CD14-positive monocyte (primary cell): ENCODE measurements around the gene TMF1. TPM values are rescaled to one million over a fixed set of nuclear protein-coding genes. Genes with fewer than 3 reads are reported as not detected.
A peak's percentile ranks its signal among the peaks of the same experiment; 100 is the strongest.

ENCODE experiments used
- DNase-seq, 3 donors: peaks; one replicate each; pipeline ENCODE4 v3.0.0-alpha.2; 2011 to 2022
- H2AFZ ChIP-seq: 2 replicates; pipeline ENCODE4 v1.6.0; 2012; ENCODE audit warnings: mild to moderate bottlenecking, low read depth, low read length, inconsistent platforms; ENCODE audit not compliant: insufficient read depth, poor library complexity, severe bottlenecking
- H3K27ac ChIP-seq, 2 donors: 1 replicate in 1 of 2; 2 replicates in 1 of 2; pipeline ENCODE4 v1.5.1; 2012 to 2013; ENCODE audit warnings: low read length in 2 of 2, control low read depth in 1 of 2, inconsistent platforms in 1 of 2, low read depth in 1 of 2, mild to moderate bottlenecking in 1 of 2
- H3K27me3 ChIP-seq, 2 donors: one replicate each; pipeline versions ENCODE4 v1.6.0 to v1.6.1; 2011 to 2013; ENCODE audit warnings: low read length in 2 of 2; ENCODE audit not compliant: control insufficient read depth in 2 of 2, insufficient read depth in 2 of 2
- H3K36me3 ChIP-seq, 2 donors: replicated peaks in 1 of 2; 1 replicate in 1 of 2; 2 replicates in 1 of 2; pipeline versions ENCODE4 v1.5.1 to v1.6.1; 2012 to 2013; ENCODE audit warnings: low read length in 2 of 2, control low read depth in 1 of 2, inconsistent platforms in 1 of 2, mild to moderate bottlenecking in 1 of 2; ENCODE audit not compliant: insufficient read depth in 2 of 2, control insufficient read depth in 1 of 2
- H3K4me1 ChIP-seq, 2 donors: 1 replicate in 1 of 2; 2 replicates in 1 of 2; pipeline versions ENCODE4 v1.5.1 to v1.6.1; 2012 to 2013; ENCODE audit warnings: low read length in 2 of 2, control low read depth in 1 of 2, inconsistent platforms in 1 of 2, mild to moderate bottlenecking in 1 of 2, moderate library complexity in 1 of 2; ENCODE audit not compliant: insufficient read depth in 2 of 2, control insufficient read depth in 1 of 2
- H3K4me2 ChIP-seq: replicated peaks from 2 replicates; pipeline ENCODE3; 2012; ENCODE audit warnings: low read length, moderate library complexity, mild to moderate bottlenecking; ENCODE audit not compliant: poor library complexity, severe bottlenecking; ENCODE audit errors: extremely low read depth
- H3K4me3 ChIP-seq, 3 experiments: fragments of 200-600 bp in 1 of 3; sonication (generic) in 1 of 3; replicated peaks in 1 of 3; 1 replicate in 2 of 3; 2 replicates in 1 of 3; pipeline ENCODE4 v1.5.1; 2011 to 2013; ENCODE audit warnings: low read length in 3 of 3, mild to moderate bottlenecking in 3 of 3, control low read depth in 2 of 3, low read depth in 2 of 3, inconsistent platforms in 1 of 3, moderate library complexity in 1 of 3
- H3K79me2 ChIP-seq: 2 replicates; pipeline ENCODE4 v1.6.0; 2012; ENCODE audit warnings: mild to moderate bottlenecking, control low read depth, inconsistent platforms, low read length, moderate library complexity; ENCODE audit not compliant: insufficient read depth
- H3K9ac ChIP-seq: 2 replicates; pipeline ENCODE4 v1.6.0; 2017; ENCODE audit warnings: low read length, mild to moderate bottlenecking; ENCODE audit not compliant: insufficient read depth, poor library complexity, severe bottlenecking
- H3K9me3 ChIP-seq, 2 donors: replicated peaks in 1 of 2; 1 replicate in 1 of 2; 2 replicates in 1 of 2; pipeline versions ENCODE4 v1.5.1 to v1.6.1; 2012 to 2013; ENCODE audit warnings: low read length in 2 of 2, control low read depth in 1 of 2; ENCODE audit not compliant: control insufficient read depth in 1 of 2, insufficient read depth in 1 of 2
- H4K20me1 ChIP-seq: 2 replicates; pipeline ENCODE4 v1.6.0; 2012; ENCODE audit warnings: mild to moderate bottlenecking, low read length, control low read depth, moderate library complexity; ENCODE audit not compliant: insufficient read depth
- H3K27ac Mint-ChIP-seq, 7 donors: one replicate each; pipeline ENCODE4 v1.8.0; 2020; ENCODE audit warnings: mild to moderate bottlenecking in 7 of 7, mixed read lengths in 7 of 7, moderate library complexity in 6 of 7, inconsistent platforms in 2 of 7
- H3K27me3 Mint-ChIP-seq, 3 donors: one replicate each; pipeline ENCODE4 v1.8.0; 2021 to 2022; ENCODE audit warnings: low read depth in 3 of 3, mild to moderate bottlenecking in 3 of 3, mixed read lengths in 3 of 3, moderate library complexity in 3 of 3, inconsistent platforms in 1 of 3
- H3K36me3 Mint-ChIP-seq, 2 donors: one replicate each; pipeline ENCODE4 v1.8.0; 2020; ENCODE audit warnings: mixed read lengths in 2 of 2, inconsistent platforms in 1 of 2, mild to moderate bottlenecking in 1 of 2
- H3K4me1 Mint-ChIP-seq: one replicate; pipeline ENCODE4 v1.8.0; 2020; ENCODE audit warnings: mild to moderate bottlenecking, mixed read lengths
- H3K4me3 Mint-ChIP-seq, 2 donors: one replicate each; pipeline ENCODE4 v1.8.0; 2020; ENCODE audit warnings: mild to moderate bottlenecking in 2 of 2, mixed read lengths in 2 of 2, moderate library complexity in 1 of 2
- H3K9me3 Mint-ChIP-seq, 7 donors: one replicate each; pipeline ENCODE4 v1.8.0; 2020 to 2022; ENCODE audit warnings: mixed read lengths in 7 of 7, mild to moderate bottlenecking in 6 of 7, moderate library complexity in 6 of 7, inconsistent platforms in 2 of 7
- WGBS: methylation state at CpG from one replicate; pipeline ENCODE4 v1.1.5; 2013; ENCODE audit warnings: missing lambda C conversion rate; ENCODE audit not compliant: insufficient coverage; 5-methylcytosine and 5-hydroxymethylcytosine counted together
- intact Hi-C, 2 donors: fragments of 100-400 bp; cut with micrococcal nuclease; formaldehyde crosslinking; loops; one replicate each; pipeline versions ENCODE4 v1.15.0 to v1.15.1; 2023
- polyA plus RNA-seq, 3 donors: library from polyadenylated mRNA; depleted of rRNA in 1 of 3; unstranded in 2 of 3; stranded (reverse) in 1 of 3; fragments of 300-500 nt in 2 of 3; fragments of >200 nt in 1 of 3; fragmentation: Illumina TruSeq in 2 of 3; gene quantifications; 1 replicate in 2 of 3; 2 replicates in 1 of 3; pipeline ENCODE4 v1.2.3, GENCODE V29; 2012 to 2021
- TF ChIP-seq, protein P1 (sequence below): fragments of 200-600 bp; IDR thresholded peaks from one replicate; pipeline ENCODE4 v1.8.0; 2022; ENCODE audit warnings: antibody characterized with exemption, mild to moderate bottlenecking

Gene TMF1
- polyA plus RNA-seq, 3 donors = 6.4 to 25.6 (median 23.1) TPM

DNA sequence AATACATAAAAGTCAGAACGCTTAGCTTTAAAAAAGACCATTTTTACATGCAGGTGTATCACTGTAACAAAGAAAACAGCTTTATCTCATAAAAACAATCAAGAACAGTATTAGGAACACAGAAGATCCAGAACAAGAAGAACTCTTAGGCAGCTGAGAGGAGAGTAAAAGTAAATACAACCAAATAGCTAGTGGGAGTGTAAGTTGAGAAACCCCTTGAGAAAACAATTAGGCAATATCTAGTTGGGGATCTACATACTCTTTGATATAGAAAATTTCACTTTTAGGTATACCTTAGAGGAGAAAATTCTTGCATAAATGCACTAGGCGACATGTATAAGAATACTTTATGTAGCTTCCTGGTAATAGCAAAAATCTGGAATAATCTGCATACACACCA is 7.5 kb downstream of the TMF1 start:
- H3K27ac Mint-ChIP-seq = no peak overlapping the region
- peaks cover 10% of the 10 kb centered on the region for H3K4me1 Mint-ChIP-seq
- Histone ChIP-seq H2AFZ (no peak overlapping the region), H3K27me3 (no peaks in the 10 kb centered on the region), H3K9me3 (no peaks in the 10 kb centered on the region), H3K9ac (no peak overlapping the region), H3K36me3 (peaks cover 84 to 91% of the 10 kb centered on the region in 2 donors), H3K27ac (no peak overlapping the region), H3K4me3 (no peak overlapping the region), H4K20me1 (peaks cover 36% of the 10 kb centered on the region), H3K4me2 (no peak overlapping the region), H3K4me1 (peaks cover 0 to 8% of the 10 kb centered on the region in 2 donors), H3K79me2 (peaks cover 49% of the 10 kb centered on the region)
- intact Hi-C loops = no loop called here
- no peak for DNase-seq
- no peak overlapping the region for H3K4me3 Mint-ChIP-seq
- 100% methylated on average over 1 of the region's 2 CpGs for WGBS
- no peaks in the 10 kb centered on the region for H3K27me3 Mint-ChIP-seq
- H3K9me3 Mint-ChIP-seq = no peaks in the 10 kb centered on the region
- peaks cover 53 to 68% of the 10 kb centered on the region in 2 donors for H3K36me3 Mint-ChIP-seq
- TF ChIP-seq, protein P1, sequence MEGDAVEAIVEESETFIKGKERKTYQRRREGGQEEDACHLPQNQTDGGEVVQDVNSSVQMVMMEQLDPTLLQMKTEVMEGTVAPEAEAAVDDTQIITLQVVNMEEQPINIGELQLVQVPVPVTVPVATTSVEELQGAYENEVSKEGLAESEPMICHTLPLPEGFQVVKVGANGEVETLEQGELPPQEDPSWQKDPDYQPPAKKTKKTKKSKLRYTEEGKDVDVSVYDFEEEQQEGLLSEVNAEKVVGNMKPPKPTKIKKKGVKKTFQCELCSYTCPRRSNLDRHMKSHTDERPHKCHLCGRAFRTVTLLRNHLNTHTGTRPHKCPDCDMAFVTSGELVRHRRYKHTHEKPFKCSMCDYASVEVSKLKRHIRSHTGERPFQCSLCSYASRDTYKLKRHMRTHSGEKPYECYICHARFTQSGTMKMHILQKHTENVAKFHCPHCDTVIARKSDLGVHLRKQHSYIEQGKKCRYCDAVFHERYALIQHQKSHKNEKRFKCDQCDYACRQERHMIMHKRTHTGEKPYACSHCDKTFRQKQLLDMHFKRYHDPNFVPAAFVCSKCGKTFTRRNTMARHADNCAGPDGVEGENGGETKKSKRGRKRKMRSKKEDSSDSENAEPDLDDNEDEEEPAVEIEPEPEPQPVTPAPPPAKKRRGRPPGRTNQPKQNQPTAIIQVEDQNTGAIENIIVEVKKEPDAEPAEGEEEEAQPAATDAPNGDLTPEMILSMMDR = no peak

DNA sequence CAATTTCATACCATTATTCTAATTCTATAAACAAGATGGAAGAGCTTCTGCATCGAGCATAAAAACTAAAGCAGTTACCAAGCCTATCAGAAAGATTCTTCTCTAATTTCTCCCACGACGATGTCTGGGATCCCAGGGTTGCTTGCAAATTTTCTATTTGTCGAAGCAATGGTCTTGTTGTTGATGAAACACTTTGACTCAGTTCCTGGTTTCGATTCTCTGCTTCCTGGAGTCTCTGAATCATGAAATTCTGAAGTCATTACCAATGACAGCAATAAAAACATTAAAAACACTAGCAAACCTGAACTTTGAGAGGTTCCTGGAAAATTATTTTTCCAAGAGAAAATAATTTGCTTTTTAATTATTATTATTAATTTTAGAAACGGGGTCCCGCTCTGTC is 18.7 kb downstream of the TMF1 start:
- intact Hi-C loops = no loop called here
- no peaks in the 10 kb centered on the region for H3K27me3 ChIP-seq
- no peak overlapping the region for H2AFZ ChIP-seq
- Mint-ChIP-seq H3K9me3 (no peaks in the 10 kb centered on the region), H3K27me3 (peaks cover 0 to 2% (median 0%) of the 10 kb centered on the region in 3 donors), H3K4me3 (peak overlapping the region; percentile 1 to 3), H3K4me1 (peaks cover 8% of the 10 kb centered on the region), H3K36me3 (peaks cover 62 to 78% of the 10 kb centered on the region in 2 donors), H3K27ac (peak overlapping the region; percentile 81 to 96 (median 93))
- peak overlapping the region in 1 of 3 experiments; percentile 3 for H3K4me3 ChIP-seq
- peak; percentile 61 to 88 (median 86) for DNase-seq
- peaks cover 81 to 92% of the 10 kb centered on the region in 2 donors for H3K36me3 ChIP-seq
- no CpG with 5 or more reads among the region's 7 CpGs for WGBS
- peaks cover 10% of the 10 kb centered on the region for H3K79me2 ChIP-seq
- TF ChIP-seq, protein P1 = no peak
- H3K4me2 ChIP-seq = peak overlapping the region; percentile 50
- H3K4me1 ChIP-seq = peaks cover 13 to 14% of the 10 kb centered on the region in 2 donors
- no peaks in the 10 kb centered on the region for H4K20me1 ChIP-seq
- no peaks in the 10 kb centered on the region for H3K9me3 ChIP-seq
- H3K27ac ChIP-seq = peak overlapping the region; percentile 63 to 84
- peak overlapping the region; percentile 2 for H3K9ac ChIP-seq
